CD8-positive, alpha-beta memory T cell (primary cell): Measurements from ENCODE around the gene ROGDI. TPM values are rescaled to one million over a fixed set of nuclear protein-coding genes. Genes with fewer than 3 reads are reported as not detected.
A peak's percentile ranks its signal among the peaks of the same experiment; 100 is the strongest.

Experiments
- CTCF ChIA-PET: fragments of 350-600 bp; sonication (Branson Sonifier 250); formaldehyde crosslinking; loops from one replicate; lab custom pipeline; 2021; ENCODE audit warnings: antibody characterized with exemption; lab: Charles Lee
- POLR2A ChIA-PET: fragments of 350-600 bp; sonication (Branson Sonifier 250); formaldehyde crosslinking; loops from one replicate; lab custom pipeline; 2021; ENCODE audit warnings: antibody characterized with exemption; lab: Charles Lee
- DNase-seq, 5 donors: peaks; one replicate each; pipeline versions ENCODE4 v3.0.0 to v3.0.0-alpha.2; 2020 to 2022; ENCODE audit warnings: mixed read lengths in 1 of 5
- H3K27ac ChIP-seq: one replicate; pipeline ENCODE4 v1.7.0; 2013; ENCODE audit warnings: low read depth, mild to moderate bottlenecking, low read length, moderate library complexity
- H3K27me3 ChIP-seq: 2 replicates; pipeline ENCODE4 v1.7.0; 2013; ENCODE audit warnings: low read length, mild to moderate bottlenecking; ENCODE audit not compliant: insufficient read depth, poor library complexity, severe bottlenecking
- H3K36me3 ChIP-seq: 2 replicates; pipeline ENCODE4 v1.7.0; 2013; ENCODE audit warnings: mild to moderate bottlenecking, low read length, moderate library complexity; ENCODE audit not compliant: insufficient read depth
- H3K4me1 ChIP-seq: 2 replicates; pipeline ENCODE4 v1.7.0; 2013; ENCODE audit warnings: mild to moderate bottlenecking, low read length, moderate library complexity; ENCODE audit not compliant: insufficient read depth
- H3K4me3 ChIP-seq: 2 replicates; pipeline ENCODE4 v1.7.0; 2013; ENCODE audit warnings: mild to moderate bottlenecking, low read length
- H3K9me3 ChIP-seq: 2 replicates; pipeline ENCODE4 v1.7.0; 2013; ENCODE audit warnings: mild to moderate bottlenecking, low read length
- H3K27ac Mint-ChIP-seq, 8 donors: one replicate each; pipeline ENCODE4 v1.8.0; 2020 to 2021; ENCODE audit warnings: mixed read lengths in 8 of 8, mild to moderate bottlenecking in 6 of 8, inconsistent platforms in 3 of 8, moderate library complexity in 3 of 8
- H3K27me3 Mint-ChIP-seq, 2 donors: one replicate each; pipeline ENCODE4 v1.8.0; 2020 to 2021; ENCODE audit warnings: mixed read lengths in 2 of 2, mild to moderate bottlenecking in 1 of 2, moderate library complexity in 1 of 2
- H3K36me3 Mint-ChIP-seq, 3 donors: one replicate each; pipeline ENCODE4 v1.8.0; 2020 to 2021; ENCODE audit warnings: mixed read lengths in 3 of 3, inconsistent platforms in 1 of 3, mild to moderate bottlenecking in 1 of 3
- H3K4me1 Mint-ChIP-seq, 3 donors: one replicate each; pipeline ENCODE4 v1.8.0; 2020 to 2021; ENCODE audit warnings: mixed read lengths in 3 of 3, inconsistent platforms in 1 of 3, mild to moderate bottlenecking in 1 of 3
- H3K4me3 Mint-ChIP-seq, 7 donors: one replicate each; pipeline ENCODE4 v1.8.0; 2020 to 2021; ENCODE audit warnings: mixed read lengths in 7 of 7, mild to moderate bottlenecking in 6 of 7, moderate library complexity in 4 of 7, inconsistent platforms in 2 of 7
- H3K9me3 Mint-ChIP-seq, 5 donors: one replicate each; pipeline ENCODE4 v1.8.0; 2020 to 2022; ENCODE audit warnings: mixed read lengths in 5 of 5, mild to moderate bottlenecking in 3 of 5, moderate library complexity in 2 of 5, inconsistent platforms in 1 of 5
- polyA plus RNA-seq: library from polyadenylated mRNA; unstranded; fragments of 300-500 nt; fragmentation: Illumina TruSeq; gene quantifications from one replicate; pipeline ENCODE4 v1.2.3, GENCODE V29; 2021
- total RNA-seq, 2 experiments: library from RNA; stranded (reverse); gene quantifications; one replicate each; pipeline ENCODE4 v1.2.3, GENCODE V29; 2021

Gene ROGDI, protein sequence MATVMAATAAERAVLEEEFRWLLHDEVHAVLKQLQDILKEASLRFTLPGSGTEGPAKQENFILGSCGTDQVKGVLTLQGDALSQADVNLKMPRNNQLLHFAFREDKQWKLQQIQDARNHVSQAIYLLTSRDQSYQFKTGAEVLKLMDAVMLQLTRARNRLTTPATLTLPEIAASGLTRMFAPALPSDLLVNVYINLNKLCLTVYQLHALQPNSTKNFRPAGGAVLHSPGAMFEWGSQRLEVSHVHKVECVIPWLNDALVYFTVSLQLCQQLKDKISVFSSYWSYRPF
- total RNA-seq (1 to 10 TPM; 7.4 to 8.1 TPM), polyA plus RNA-seq (7.8 TPM)

GRCh38 chr16:4801962-4802658 is at the start of gene ROGDI:
Gene ROGDI (minus strand): TSS chr16:4802633. CDS start chr16:4802571, 62 bp downstream.
- H3K4me3 Mint-ChIP-seq: peak within 1 kb of the TSS; percentile 82 to 95 (median 88)
- Histone ChIP-seq H3K4me3 (peak within 1 kb of the TSS; percentile 65), H3K27ac (peak within 1 kb of the TSS; percentile 75), H3K36me3 (peaks cover under 1% of the 10 kb centered on the region), H3K27me3 (no peaks in the 10 kb centered on the region), H3K9me3 (no peaks in the 10 kb centered on the region), H3K4me1 (peaks cover 16% of the 10 kb centered on the region)
- ChIA-PET POLR2A (interaction anchor here (0.6 to 2.4 kb wide), 6 partner anchors 33 to 312 kb away, joined by 3 to 14 read pairs (median 6); partner anchors contain the start of genes ANKS3, DNAAF8, GLYR1 and UBN1), CTCF (interaction anchor here (1.3 to 1.9 kb wide), 2 partner anchors 34 to 67 kb away, joined by 6 to 8 read pairs; partner anchors contain the start of genes ANKS3 and DNAAF8)
- H3K27me3 Mint-ChIP-seq: no peaks in the 10 kb centered on the region
- no peaks in the 10 kb centered on the region for H3K9me3 Mint-ChIP-seq
- H3K4me1 Mint-ChIP-seq: peaks cover 9 to 25% (median 10%) of the 10 kb centered on the region in 3 donors
- peak within 1 kb of the TSS; percentile 72 to 93 (median 84) for H3K27ac Mint-ChIP-seq
- DNase-seq: peak; percentile 77 to 88 (median 84)
- H3K36me3 Mint-ChIP-seq: peaks cover 0 to 22% (median 3%) of the 10 kb centered on the region in 3 donors

- Histone ChIP-seq H3K36me3 (peaks cover 4% of the 10 kb centered on the region), H3K27ac (no peak overlapping the region), H3K4me1 (peaks cover 44% of the 10 kb centered on the region), H3K9me3 (no peaks in the 10 kb centered on the region), H3K27me3 (no peaks in the 10 kb centered on the region), H3K4me3 (peak overlapping the region; percentile 7)
- peaks cover 54 to 61% (median 59%) of the 10 kb centered on the region in 3 donors for H3K4me1 Mint-ChIP-seq
- no peak for DNase-seq
- ChIA-PET CTCF (no interaction called here), POLR2A (no interaction called here)
- no peaks in the 10 kb centered on the region for H3K27me3 Mint-ChIP-seq
- peak overlapping the region; percentile 11 to 65 (median 32) for H3K4me3 Mint-ChIP-seq
- H3K36me3 Mint-ChIP-seq: peaks cover 0 to 39% (median 5%) of the 10 kb centered on the region in 3 donors
- peak overlapping the region in 2 of 8 donors; percentile 42 to 55 for H3K27ac Mint-ChIP-seq
- no peaks in the 10 kb centered on the region for H3K9me3 Mint-ChIP-seq
Measured at GRCh38 chr16:4850211-4850610, 47.8 kb upstream of the ROGDI start.

DNA sequence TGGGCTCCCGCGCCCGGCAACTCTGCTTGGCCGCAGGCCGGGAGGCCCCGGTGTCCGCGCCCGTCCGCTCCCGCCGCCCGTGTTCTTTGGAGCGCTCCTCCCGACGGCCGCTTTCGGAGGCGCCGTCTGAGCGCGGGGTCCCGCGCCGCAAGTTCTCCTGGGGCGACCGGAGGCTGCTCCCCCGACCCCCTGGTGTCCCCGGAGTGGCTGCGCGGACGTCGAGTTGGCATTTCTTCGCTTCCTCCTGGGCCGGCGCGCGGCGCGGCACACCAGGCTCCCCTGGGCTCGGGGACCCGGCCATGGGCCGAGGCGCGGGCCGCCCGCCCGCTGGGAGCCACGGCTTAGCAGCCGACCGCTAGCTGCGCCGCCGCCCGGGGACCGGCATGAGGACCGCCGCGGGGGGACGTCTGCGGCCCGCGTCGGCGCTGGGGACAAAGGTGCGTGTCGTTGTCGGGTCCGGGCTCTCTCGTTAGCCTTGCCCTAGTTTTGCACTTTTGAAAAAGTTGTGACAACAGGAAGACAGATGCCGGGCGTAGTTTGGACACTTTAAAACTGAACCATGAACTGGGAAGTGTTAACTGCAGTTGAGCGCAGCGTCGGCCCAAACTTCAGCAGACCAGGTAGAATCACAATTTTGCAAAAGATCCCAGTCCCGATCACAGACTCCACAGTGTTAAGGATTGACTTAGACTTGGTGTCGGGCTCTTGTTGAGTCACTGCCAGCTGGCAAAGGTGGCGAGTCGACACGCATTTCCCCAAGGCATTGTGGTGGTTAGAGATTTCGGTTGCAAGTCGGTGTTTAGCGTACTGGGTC is 45.5 kb upstream of the ROGDI start:
- Mint-ChIP-seq H3K4me3 (peak overlapping the region; percentile 87 to 97 (median 92)), H3K27me3 (no peaks in the 10 kb centered on the region), H3K9me3 (no peaks in the 10 kb centered on the region), H3K36me3 (peaks cover 0 to 38% (median 9%) of the 10 kb centered on the region in 3 donors), H3K27ac (peak overlapping the region; percentile 81 to 96 (median 94)), H3K4me1 (peaks cover 57 to 74% (median 66%) of the 10 kb centered on the region in 3 donors)
- ChIA-PET CTCF (no interaction called here), POLR2A (interaction anchor here (1.0 to 1.6 kb wide), 3 partner anchors 45 to 113 kb away, joined by 3 to 4 read pairs (median 4); partner anchors contain the start of genes DNAAF8 and ROGDI)
- no peaks in the 10 kb centered on the region for H3K27me3 ChIP-seq
- no peaks in the 10 kb centered on the region for H3K9me3 ChIP-seq
- DNase-seq: peak in 2 of 5 donors; percentile 9 to 20
- H3K36me3 ChIP-seq: peaks cover 9% of the 10 kb centered on the region
- H3K27ac ChIP-seq: peak overlapping the region; percentile 89
- H3K4me3 ChIP-seq: peak overlapping the region; percentile 77
- H3K4me1 ChIP-seq: peaks cover 49% of the 10 kb centered on the region

- CTCF ChIA-PET: no interaction called here
- peak within 1 kb of the TSS; percentile 88 to 97 (median 92) for H3K4me3 Mint-ChIP-seq
Measured at GRCh38 chr16:4846901-4847773, 44.7 kb upstream of the ROGDI start, which contains the start of the genes GLYR1 and UBN1. Gene GLYR1 (minus strand): TSS chr16:4847288. CDS start chr16:4847265, 23 bp downstream. Gene UBN1 (plus strand): TSS chr16:4847481. CDS start chr16:4852918, 5,437 bp downstream.

DNA sequence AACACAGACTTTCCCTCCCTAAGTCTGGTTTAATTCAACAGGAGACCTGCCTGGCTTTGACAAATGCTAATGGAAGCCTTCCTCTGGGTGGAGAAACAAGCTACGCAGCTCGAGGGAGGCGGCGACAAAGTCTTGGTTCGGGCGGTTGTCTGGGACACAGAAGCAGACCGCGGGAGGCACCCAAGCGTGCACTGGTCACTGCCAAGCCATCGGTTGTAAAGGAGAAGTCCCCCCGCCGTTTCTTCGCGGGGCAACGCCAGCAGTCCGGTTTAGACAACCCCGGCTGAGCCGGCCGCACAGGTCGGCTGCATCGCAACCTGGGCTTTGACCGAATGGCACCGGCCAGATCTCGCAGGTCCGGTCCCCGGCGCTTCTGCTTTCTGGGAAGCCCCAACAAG is 44.1 kb upstream of the ROGDI start:
- H3K27ac Mint-ChIP-seq: peak overlapping the region; percentile 78 to 97 (median 95)
- peak overlapping the region; percentile 55 for H3K4me3 ChIP-seq
- no peaks in the 10 kb centered on the region for H3K9me3 ChIP-seq
- H3K27me3 ChIP-seq: no peaks in the 10 kb centered on the region
- H3K9me3 Mint-ChIP-seq: no peaks in the 10 kb centered on the region
- H3K4me3 Mint-ChIP-seq: peak overlapping the region; percentile 85 to 93 (median 88)
- ChIA-PET POLR2A (interaction anchor here (1.6 kb wide), 1 partner anchor 44 kb away, joined by 4 read pairs; the partner anchor contains the start of gene ROGDI), CTCF (no interaction called here)
- peaks cover 16% of the 10 kb centered on the region for H3K36me3 ChIP-seq
- H3K4me1 Mint-ChIP-seq: peaks cover 50 to 60% (median 54%) of the 10 kb centered on the region in 3 donors
- peaks cover 48% of the 10 kb centered on the region for H3K4me1 ChIP-seq
- H3K36me3 Mint-ChIP-seq: peaks cover 0 to 43% (median 9%) of the 10 kb centered on the region in 3 donors
- H3K27ac ChIP-seq: peak overlapping the region; percentile 89
- DNase-seq: peak in 4 of 5 donors; percentile 6 to 12 (median 8)
- no peaks in the 10 kb centered on the region for H3K27me3 Mint-ChIP-seq

More at GRCh38 chr16:4846901-4847773, 44.7 kb upstream of the ROGDI start, which contains the start of the genes GLYR1 and UBN1:
- H3K4me1 Mint-ChIP-seq: peaks cover 55 to 66% (median 60%) of the 10 kb centered on the region in 3 donors
- H3K27me3 ChIP-seq: no peaks in the 10 kb centered on the region
- H3K4me1 ChIP-seq: peaks cover 49% of the 10 kb centered on the region
- peaks cover 15% of the 10 kb centered on the region for H3K36me3 ChIP-seq
- peak within 1 kb of the TSS; percentile 77 for H3K4me3 ChIP-seq
- H3K9me3 Mint-ChIP-seq: no peaks in the 10 kb centered on the region
- peaks cover 0 to 37% (median 9%) of the 10 kb centered on the region in 3 donors for H3K36me3 Mint-ChIP-seq
- H3K27ac ChIP-seq: peak within 1 kb of the TSS; percentile 89
- POLR2A ChIA-PET: interaction anchor here (1.0 to 1.6 kb wide), 3 partner anchors 45 to 112 kb away, joined by 3 to 4 read pairs (median 4); partner anchors contain the start of genes DNAAF8 and ROGDI
- H3K27ac Mint-ChIP-seq: peak within 1 kb of the TSS; percentile 90 to 98 (median 96)
- H3K27me3 Mint-ChIP-seq: no peaks in the 10 kb centered on the region
- H3K9me3 ChIP-seq: no peaks in the 10 kb centered on the region
- peak; percentile 98 to 100 (median 100) for DNase-seq

DNA sequence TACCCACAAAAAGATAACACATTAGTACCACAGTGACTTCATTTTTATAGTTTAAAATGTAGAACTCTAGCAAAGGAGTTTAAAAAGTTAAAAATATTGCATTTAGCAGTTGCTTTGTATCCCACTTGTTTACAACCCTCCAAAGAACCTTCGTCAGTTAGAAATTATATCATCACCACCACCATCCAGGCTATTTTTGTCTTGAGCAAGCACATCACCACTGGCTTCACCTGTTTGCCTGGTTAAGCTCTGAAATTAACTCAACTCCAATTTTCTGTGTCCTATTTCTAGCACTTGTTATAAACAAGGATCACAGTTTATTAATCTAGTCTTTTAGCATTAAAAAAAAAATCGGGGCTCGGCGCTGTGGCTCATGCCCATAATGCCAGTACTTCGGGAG is 38.6 kb upstream of the ROGDI start:
- H3K4me1 ChIP-seq: peaks cover 12% of the 10 kb centered on the region
- H3K27me3 Mint-ChIP-seq: no peaks in the 10 kb centered on the region
- peaks cover 35% of the 10 kb centered on the region for H3K36me3 ChIP-seq
- no peak overlapping the region for H3K27ac ChIP-seq
- ChIA-PET POLR2A (no interaction called here), CTCF (no interaction called here)
- no peak overlapping the region for H3K4me3 ChIP-seq
- DNase-seq: no peak
- peaks cover 7 to 87% (median 21%) of the 10 kb centered on the region in 3 donors for H3K36me3 Mint-ChIP-seq
- H3K27me3 ChIP-seq: no peaks in the 10 kb centered on the region
- H3K4me1 Mint-ChIP-seq: peaks cover 12 to 33% (median 31%) of the 10 kb centered on the region in 3 donors
- peak overlapping the region in 4 of 8 donors; percentile 10 to 52 (median 25) for H3K27ac Mint-ChIP-seq
- no peaks in the 10 kb centered on the region for H3K9me3 ChIP-seq
- no peak overlapping the region for H3K4me3 Mint-ChIP-seq
- no peaks in the 10 kb centered on the region for H3K9me3 Mint-ChIP-seq
